Measurements from ENCODE around the gene C12orf57. TPM values are rescaled to one million over a fixed set of nuclear protein-coding genes. Genes with fewer than 3 reads are reported as not detected.

C12orf57 gene
- total and polyA plus RNA-seq, 9 of the 15 experiments (the other 6 are each of a cell fraction or from before 2014, with no cell fraction given) = 26.7 to 191 (median 107) TPM

- TF ChIP-seq CREB5 (CRISPR knock-in tag; IDR thresholded peaks at IDR 0.05) (no peak), PHB2 (IDR thresholded peaks at IDR 0.05; ENCODE audit: low read depth) (no peak), HBP1 (CRISPR knock-in tag; IDR thresholded peaks at IDR 0.05) (0 out of 2 replicates have a peak, but pooled peaks have one; percentile 45), PPARD (CRISPR knock-in tag; IDR thresholded peaks at IDR 0.05) (no peak), PYGO2 (tag; IDR thresholded peaks at IDR 0.05) (no peak), ATF1 (CRISPR knock-in tag; IDR thresholded peaks at IDR 0.05) (no peak), ATF1 (tag; IDR thresholded peaks at IDR 0.05) (no peak), NCOR1 (IDR thresholded peaks at IDR 0.05) (no peak), CXXC5 (CRISPR knock-in tag; IDR thresholded peaks at IDR 0.05) (peak; percentile 50), SRSF7 (optimal IDR thresholded peaks at IDR 0.05; ENCODE audit: low read depth, low read length) (no peak), PURB (CRISPR knock-in tag; IDR thresholded peaks at IDR 0.05; ENCODE audit: low read depth) (no peak), ZNF407 (IDR thresholded peaks at IDR 0.05; ENCODE audit: low read depth) (no peak), HDAC1 (IDR thresholded peaks at IDR 0.05) (peak in 1 of 2 experiments; percentile 66; a peak in 2 of 4 replicates), POLR2A (conservative IDR thresholded peaks at IDR 0.05) (peak; percentile 69), E2F5 (CRISPR knock-in tag; IDR thresholded peaks at IDR 0.05) (no peak), ARNT (IDR thresholded peaks at IDR 0.05) (no peak), SMAD1 (IDR thresholded peaks at IDR 0.05; ENCODE audit: low read depth, low read length, partially characterized antibody) (no peak), BDP1 (IDR thresholded peaks at IDR 0.05; ENCODE audit: insufficient read depth, insufficient read length) (no peak), DIDO1 (tag; IDR thresholded peaks at IDR 0.05; ENCODE audit: low read depth) (no peak)
Observed at GRCh38 chr12:6927379-6928021, 16.3 kb upstream of the C12orf57 start, which contains the start of gene ATN1 (continued).
